ENCODE data around the gene LAMA5. TPM values are rescaled to one million over a fixed set of nuclear protein-coding genes. Genes with fewer than 3 reads are reported as not detected.

The LAMA5 gene
- total and polyA plus RNA-seq, 2 of the 8 experiments (the other 6 are each of a cell fraction or from before 2014, with no cell fraction given): 34.4 to 225 TPM

DNA sequence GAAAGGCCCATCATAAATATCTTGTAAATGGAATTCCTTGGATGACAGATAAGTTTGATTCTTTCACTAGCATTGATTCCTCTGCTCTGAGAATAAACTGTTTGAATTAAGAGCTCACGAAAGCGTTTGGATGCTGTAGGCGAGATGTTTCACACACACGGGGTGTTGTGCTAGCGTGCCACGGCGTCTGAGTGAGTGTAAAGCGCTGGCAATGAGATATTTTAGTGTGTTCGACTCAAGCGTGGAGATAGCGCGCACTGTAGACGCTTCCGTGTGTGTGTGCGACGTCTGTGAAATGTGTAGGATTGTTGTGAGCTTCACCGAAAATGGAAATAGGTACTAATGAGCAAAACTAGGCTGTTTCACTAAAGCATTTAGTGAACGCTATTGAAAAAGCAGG, 93.7 kb downstream of the LAMA5 start:
- Histone ChIP-seq H2BK120ac (replicated peaks; ENCODE audit: low read depth, low read length) (no peak overlapping the region), H3K79me1 (ENCODE audit: low read depth, low read length) (no peaks in the 10 kb centered on the region; the same call in 1 of the 2 replicates), H3K14ac (ENCODE audit: insufficient read length) (no peak overlapping the region), H2AFZ (ENCODE audit: low read length) (no peak overlapping the region), H2AK5ac (ENCODE audit: low read depth, low read length) (no peak overlapping the region), H4K5ac (ENCODE audit: insufficient read length, low read depth, low read length) (no peak overlapping the region), H3K18ac (ENCODE audit: extremely low read depth, low read length) (no peak overlapping the region), H3K27ac (ENCODE audit: low read depth, low read length) (no peak overlapping the region), H3K4ac (replicated peaks; ENCODE audit: insufficient read length, low read depth, low read length) (no peak overlapping the region), H4K91ac (replicated peaks; ENCODE audit: insufficient read length, low read length) (no peak overlapping the region), H2BK20ac (ENCODE audit: low read length) (no peak overlapping the region), H4K8ac (ENCODE audit: extremely low read depth, insufficient read depth, low read length) (no peak overlapping the region), H3K23me2 (ENCODE audit: low read depth, low read length) (no peaks in the 10 kb centered on the region; the same call in 1 of the 2 replicates), H2BK12ac (ENCODE audit: low read depth, low read length) (no peak overlapping the region), H3K4me3 (ENCODE audit: extremely low read depth in 1 of 4, insufficient read depth in 2 of 4, low read depth in 3 of 4, low read length in 4 of 4) (no peak overlapping the region), H2BK5ac (ENCODE audit: low read depth, low read length) (no peak overlapping the region), H3K79me2 (ENCODE audit: control insufficient read depth in 1 of 2, insufficient read depth in 2 of 2, low read length in 2 of 2) (no peaks in the 10 kb centered on the region), H3K27me3 (replicated peaks in 1 of 4; ENCODE audit: control insufficient read depth in 3 of 4, extremely low read depth in 1 of 4, insufficient read depth in 3 of 4, low read length in 3 of 4) (no peaks in the 10 kb centered on the region), H3K23ac (ENCODE audit: insufficient read length) (no peak overlapping the region), H4K20me1 (replicated peaks in 1 of 2; ENCODE audit: control insufficient read depth in 1 of 2, insufficient read depth in 2 of 2, low read length in 2 of 2) (peaks cover 8 to 9% of the 10 kb centered on the region in 2 experiments), H3K4me1 (replicated peaks in 1 of 4; ENCODE audit: control insufficient read depth in 3 of 4, insufficient read depth in 4 of 4, low read length in 3 of 4) (no peaks in the 10 kb centered on the region), H3K9ac (replicated peaks in 1 of 4; ENCODE audit: extremely low read depth in 1 of 4, low read depth in 3 of 4, low read length in 3 of 4) (no peak overlapping the region), H2BK15ac (ENCODE audit: low read length) (no peak overlapping the region), H3K56ac (replicated peaks; ENCODE audit: insufficient read length, low read depth, low read length) (no peak overlapping the region), H3K36me3 (ENCODE audit: control insufficient read depth in 2 of 4, insufficient read depth in 4 of 4, low read length in 3 of 4) (peaks cover 0 to 10% (median 2%) of the 10 kb centered on the region in 4 experiments; a peak in 4 of 8 replicates), H3K9me3 (ENCODE audit: insufficient read depth in 2 of 2, low read depth in 1 of 2, low read length in 1 of 2) (no peaks in the 10 kb centered on the region), H3K4me2 (ENCODE audit: insufficient read depth in 1 of 2, low read depth in 2 of 2, low read length in 2 of 2) (no peak overlapping the region)
- DNase-seq (ENCODE audit: low read depth in 1 of 2, low spot score in 2 of 2) (no peak), FAIRE-seq (no peak)
- ChIA-PET POLR2A (ENCODE audit: partially characterized antibody) (no interaction called here), CTCF (ENCODE audit: partially characterized antibody) (interaction anchor here (0.6 to 2.5 kb wide), 4 partner anchors 13 to 24 kb away, joined by 3 to 9 read pairs (median 4); no protein-coding TSS in a partner anchor)
- TF ChIP-seq EP300 (IDR thresholded peaks at IDR 0.05; ENCODE audit: borderline replicate concordance in 1 of 2, low read depth in 2 of 2, low read length in 2 of 2) (no peak), GTF2F1 (IDR thresholded peaks at IDR 0.05; ENCODE audit: borderline replicate concordance, low read depth, low read length) (no peak), KDM4A (IDR thresholded peaks at IDR 0.05; ENCODE audit: low read depth, low read length, severe bottlenecking) (no peak), SAP30 (IDR thresholded peaks at IDR 0.05; ENCODE audit: insufficient read depth, insufficient replicate concordance, low read length) (no peak), SP4 (IDR thresholded peaks at IDR 0.05; ENCODE audit: low read length) (no peak), CBX5 (IDR thresholded peaks at IDR 0.05; ENCODE audit: low read depth, low read length) (no peak), CEBPB (IDR thresholded peaks at IDR 0.05; ENCODE audit: low read depth, low read length) (no peak), YY1 (IDR thresholded peaks at IDR 0.05; ENCODE audit: low read depth, low read length) (no peak), POLR2A (IDR thresholded peaks at IDR 0.05; ENCODE audit: control extremely low read depth in 1 of 2, low read depth in 2 of 2, low read length in 2 of 2) (no peak), SP2 (IDR thresholded peaks at IDR 0.05; ENCODE audit: low read length) (no peak)
- 93% methylated on average over 18 of the region's 18 CpGs; no CpG with 5 or more reads in 1 of the 2 experiments for WGBS, 2 experiments (ENCODE audit: extremely low coverage in 1 of 2, insufficient coverage in 1 of 2, insufficient read length in 1 of 2, insufficient replicate concordance in 2 of 2, low coverage in 1 of 2, low lambda C conversion rate in 2 of 2, missing lambda C conversion rate in 1 of 2)

Measured in H1 (cell line).